Pulmonary artery endothelial cell (primary cell): ENCODE results near the gene OR6C75. TPM values are rescaled to one million over a fixed set of nuclear protein-coding genes. Genes with fewer than 3 reads are reported as not detected.

Experiments
- total RNA-seq: library from RNA; depleted of rRNA; stranded (reverse); fragments of >200 nt; gene quantifications from 2 replicates; pipeline ENCODE4 v1.2.3, GENCODE V29; 2014

Gene OR6C75
- total RNA-seq, 1 donor from 2014 or later = not detected

Other genes starting within 250 kb of the OR6C75 start
- not detected in 2 replicates for gene OR9K2, start 236.6 kb upstream of the OR6C75 start, total RNA-seq
- gene OR10A7, start 141.9 kb upstream of the OR6C75 start, total RNA-seq = not detected in 2 replicates
- gene OR6C74, start 118.4 kb upstream of the OR6C75 start, total RNA-seq = not detected in 2 replicates
- gene OR6C6, start 66.4 kb upstream of the OR6C75 start, total RNA-seq = not detected in 2 replicates
- not detected in 2 replicates for gene OR6C1, start 48.6 kb upstream of the OR6C75 start, total RNA-seq
- gene OR6C3, start 32.2 kb upstream of the OR6C75 start, total RNA-seq = not detected in 2 replicates
- not detected in 2 replicates for gene OR6C65, start 37.6 kb downstream of the OR6C75 start, total RNA-seq
- not detected in 2 replicates for gene OR6C76, start 63.3 kb downstream of the OR6C75 start, total RNA-seq
- not detected in 2 replicates for gene OR6C2, start 81.1 kb downstream of the OR6C75 start, total RNA-seq
- gene OR6C70, start 107.2 kb downstream of the OR6C75 start, total RNA-seq = not detected in 2 replicates
- gene OR6C68, start 129.4 kb downstream of the OR6C75 start, total RNA-seq = not detected in 2 replicates
- gene OR6C4, start 186.6 kb downstream of the OR6C75 start, total RNA-seq = not detected in 2 replicates
- gene OR2AP1, start 209.5 kb downstream of the OR6C75 start, total RNA-seq = not detected in 2 replicates